ENCODE measurements around the gene ZCCHC10.

DNA sequence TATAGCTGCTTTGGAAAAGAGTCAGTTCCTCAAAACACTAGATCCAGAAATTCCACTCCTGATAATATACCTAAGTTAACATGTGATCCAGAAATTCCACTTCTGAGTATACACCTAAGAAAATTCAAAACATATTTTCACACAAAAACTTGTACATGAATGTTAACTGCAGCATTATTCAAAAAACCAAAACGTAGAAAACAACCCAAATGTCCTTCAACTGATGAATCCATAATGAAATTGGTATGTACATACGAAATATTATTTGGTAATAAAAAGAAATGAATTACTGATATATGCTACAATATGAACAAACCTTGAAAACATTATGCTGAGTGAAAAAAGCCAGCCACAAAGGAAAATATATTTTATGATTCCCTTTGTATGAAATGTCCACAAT is 46.4 kb downstream of the ZCCHC10 start:
- TF ChIP-seq CHD2 (IDR thresholded peaks at IDR 0.05; ENCODE audit: borderline replicate concordance, low read depth, low read length) = no peak
- TF ChIP-seq, protein P1, sequence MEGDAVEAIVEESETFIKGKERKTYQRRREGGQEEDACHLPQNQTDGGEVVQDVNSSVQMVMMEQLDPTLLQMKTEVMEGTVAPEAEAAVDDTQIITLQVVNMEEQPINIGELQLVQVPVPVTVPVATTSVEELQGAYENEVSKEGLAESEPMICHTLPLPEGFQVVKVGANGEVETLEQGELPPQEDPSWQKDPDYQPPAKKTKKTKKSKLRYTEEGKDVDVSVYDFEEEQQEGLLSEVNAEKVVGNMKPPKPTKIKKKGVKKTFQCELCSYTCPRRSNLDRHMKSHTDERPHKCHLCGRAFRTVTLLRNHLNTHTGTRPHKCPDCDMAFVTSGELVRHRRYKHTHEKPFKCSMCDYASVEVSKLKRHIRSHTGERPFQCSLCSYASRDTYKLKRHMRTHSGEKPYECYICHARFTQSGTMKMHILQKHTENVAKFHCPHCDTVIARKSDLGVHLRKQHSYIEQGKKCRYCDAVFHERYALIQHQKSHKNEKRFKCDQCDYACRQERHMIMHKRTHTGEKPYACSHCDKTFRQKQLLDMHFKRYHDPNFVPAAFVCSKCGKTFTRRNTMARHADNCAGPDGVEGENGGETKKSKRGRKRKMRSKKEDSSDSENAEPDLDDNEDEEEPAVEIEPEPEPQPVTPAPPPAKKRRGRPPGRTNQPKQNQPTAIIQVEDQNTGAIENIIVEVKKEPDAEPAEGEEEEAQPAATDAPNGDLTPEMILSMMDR (IDR thresholded peaks at IDR 0.05 in 2 of 3, conservative IDR thresholded peaks at IDR 0.05 in 1 of 3; ENCODE audit: control insufficient read depth in 2 of 3, extremely low read depth in 1 of 3, insufficient read depth in 1 of 3, low read depth in 3 of 3, low read length in 3 of 3) = no peak
- TF ChIP-seq DPF2 (IDR thresholded peaks at IDR 0.05) = no peak
- no peak for TF ChIP-seq CREM (IDR thresholded peaks at IDR 0.05; ENCODE audit: low read depth)
- no peak for TF ChIP-seq YBX1 (IDR thresholded peaks at IDR 0.05)
- TF ChIP-seq POLR2A (IDR thresholded peaks at IDR 0.05; ENCODE audit: low read depth, low read length) = no peak
- no peak for TF ChIP-seq CHD4 (IDR thresholded peaks at IDR 0.05)
- no peak for TF ChIP-seq RFX5 (IDR thresholded peaks at IDR 0.05; ENCODE audit: low read depth, low read length)
- no peak for TF ChIP-seq GABPA (IDR thresholded peaks at IDR 0.05; ENCODE audit: low read depth)
- TF ChIP-seq, protein P2, sequence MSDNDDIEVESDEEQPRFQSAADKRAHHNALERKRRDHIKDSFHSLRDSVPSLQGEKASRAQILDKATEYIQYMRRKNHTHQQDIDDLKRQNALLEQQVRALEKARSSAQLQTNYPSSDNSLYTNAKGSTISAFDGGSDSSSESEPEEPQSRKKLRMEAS (IDR thresholded peaks at IDR 0.05; ENCODE audit: low read depth, low read length) = no peak
- no peak for TF ChIP-seq POLR2AphosphoS2 (IDR thresholded peaks at IDR 0.05; ENCODE audit: low read depth, low read length)
- no peak for TF ChIP-seq EP300 (IDR thresholded peaks at IDR 0.05; ENCODE audit: borderline replicate concordance in 1 of 2, control insufficient read depth in 1 of 2, low read depth in 2 of 2, low read length in 2 of 2)
- no peak for TF ChIP-seq MXI1 (IDR thresholded peaks at IDR 0.05; ENCODE audit: low read depth, low read length)
